Smooth muscle cell of the brain vasculature (primary cell): ENCODE data around the gene PCBP3.

Experiments used
- DNase-seq: peaks from one replicate; pipeline ENCODE4 v3.0.0-alpha.2; 2012; ENCODE audit warnings: low read depth, low spot score

PCBP3 gene

GRCh38 chr21:45724994-45725843 lies 81.7 kb downstream of the PCBP3 start:
- DNase-seq: no peak

- DNase-seq: no peak
Observed at GRCh38 chr21:45725844-45726200, 82.3 kb downstream of the PCBP3 start.

GRCh38 chr21:45726438-45726837 lies 82.9 kb downstream of the PCBP3 start:
- no peak for DNase-seq

- DNase-seq: no peak
Observed at GRCh38 chr21:45727390-45727789, 83.9 kb downstream of the PCBP3 start.

GRCh38 chr21:45735259-45736000 lies 91.9 kb downstream of the PCBP3 start:
- no peak for DNase-seq

GRCh38 chr21:45736042-45736689 lies 92.6 kb downstream of the PCBP3 start:
- no peak for DNase-seq

- no peak for DNase-seq
Observed at GRCh38 chr21:45736690-45737484, 93.4 kb downstream of the PCBP3 start.

- DNase-seq: no peak
Observed at GRCh38 chr21:45737485-45738166, 94.1 kb downstream of the PCBP3 start.

- DNase-seq: no peak
Observed at GRCh38 chr21:45739218-45740087, 95.9 kb downstream of the PCBP3 start.

- no peak for DNase-seq
Observed at GRCh38 chr21:45740088-45740440, 96.5 kb downstream of the PCBP3 start.

- no peak for DNase-seq
Observed at GRCh38 chr21:45740491-45741357, 97.2 kb downstream of the PCBP3 start.

GRCh38 chr21:45741691-45742090 lies 98.2 kb downstream of the PCBP3 start:
- DNase-seq: no peak

GRCh38 chr21:45742247-45742646 lies 98.7 kb downstream of the PCBP3 start:
- no peak for DNase-seq

- no peak for DNase-seq
Observed at GRCh38 chr21:45745256-45745655, 101.7 kb downstream of the PCBP3 start.

- DNase-seq: no peak
Observed at GRCh38 chr21:45747233-45747766, 103.8 kb downstream of the PCBP3 start.

- DNase-seq: no peak
Observed at GRCh38 chr21:45747802-45748445, 104.4 kb downstream of the PCBP3 start.

- no peak for DNase-seq
Observed at GRCh38 chr21:45748593-45748992, 105.1 kb downstream of the PCBP3 start.

GRCh38 chr21:45749974-45750373 lies 106.4 kb downstream of the PCBP3 start:
- DNase-seq: no peak
